Aorta (tissue), 5 donors: ENCODE results near the gene SLX9. TPM values are rescaled to one million over a fixed set of nuclear protein-coding genes. Genes with fewer than 3 reads are reported as not detected.

Experiments used
- ATAC-seq: fragments of 200-7000 bp; cut with Tn5 transposase; one replicate; pipeline ENCODE4 v1.9.1; 2022; ENCODE audit warnings: moderate library complexity; ENCODE audit not compliant: low FRiP score
- DNase-seq, 2 donors: peaks; one replicate each; pipeline ENCODE4 v3.0.0-alpha.2; 2020
- H3K27ac ChIP-seq, 2 donors: one replicate each; pipeline ENCODE4 v1.5.1; 2013; ENCODE audit warnings: low read length in 2 of 2, mild to moderate bottlenecking in 2 of 2, moderate library complexity in 2 of 2, control low read depth in 1 of 2, inconsistent platforms in 1 of 2, low read depth in 1 of 2
- H3K27me3 ChIP-seq, 2 donors: one replicate each; pipeline ENCODE4 v1.6.1; 2013; ENCODE audit warnings: control low read depth in 1 of 2, low read length in 1 of 2, mild to moderate bottlenecking in 1 of 2, moderate library complexity in 1 of 2; ENCODE audit not compliant: insufficient read depth in 2 of 2, control insufficient read depth in 1 of 2
- H3K36me3 ChIP-seq, 2 donors: one replicate each; pipeline ENCODE4 v1.6.1; 2013; ENCODE audit warnings: control low read depth in 1 of 2, low read length in 1 of 2, mild to moderate bottlenecking in 1 of 2; ENCODE audit not compliant: insufficient read depth in 2 of 2, control insufficient read depth in 1 of 2
- H3K4me1 ChIP-seq, 2 donors: one replicate each; pipeline ENCODE4 v1.6.1; 2013; ENCODE audit warnings: low read length in 2 of 2, control low read depth in 1 of 2, mild to moderate bottlenecking in 1 of 2, moderate library complexity in 1 of 2; ENCODE audit not compliant: insufficient read depth in 2 of 2, control insufficient read depth in 1 of 2
- H3K4me3 ChIP-seq, 2 donors: one replicate each; pipeline ENCODE4 v1.5.1; 2013; ENCODE audit warnings: low read length in 2 of 2, control low read depth in 1 of 2, mild to moderate bottlenecking in 1 of 2
- H3K9me3 ChIP-seq: one replicate; pipeline ENCODE4 v1.6.1; 2013; ENCODE audit warnings: mild to moderate bottlenecking, low read length; ENCODE audit not compliant: control insufficient read depth
- WGBS, 2 donors: extraction: QIAGEN DNeasy Blood & Tissue Kit; methylation state at CpG; one replicate each; pipeline ENCODE4 v1.1.7; 2013; 5-methylcytosine and 5-hydroxymethylcytosine counted together
- intact Hi-C, 2 donors: fragments of 100-400 bp; cut with DNase I; formaldehyde crosslinking; loops; one replicate each; pipeline versions ENCODE4 v1.14.2 to v1.15.0; 2022
- polyA plus RNA-seq, 2 donors: library from polyadenylated mRNA; stranded (reverse); fragments of 200-250 nt; gene quantifications; one replicate each; pipeline ENCODE4 v1.2.3, GENCODE V29; 2013
- total RNA-seq, 2 donors: library from RNA; stranded (reverse); fragmentation: NEBNext Ultra II Directional; extraction: Animal tissue kit (Norgen Biotek cat#: 25700); gene quantifications; one replicate each; pipeline ENCODE4 v1.2.1, GENCODE V29; 2021
- donor health status: healthy with polysubstance abuse.
- donor health status: Bipolar disorder and iron deficiency.
- donor health status: DM: no; HTN: no; CAD: no.
- donor health status: DM: no; HTN: no; CAD: no.
- donor health status: DM: yes; HTN: yes; CAD: no.

The SLX9 gene
- total and polyA plus RNA-seq, 4 donors, result 17.3 to 29.6 (median 20.3) TPM

DNA sequence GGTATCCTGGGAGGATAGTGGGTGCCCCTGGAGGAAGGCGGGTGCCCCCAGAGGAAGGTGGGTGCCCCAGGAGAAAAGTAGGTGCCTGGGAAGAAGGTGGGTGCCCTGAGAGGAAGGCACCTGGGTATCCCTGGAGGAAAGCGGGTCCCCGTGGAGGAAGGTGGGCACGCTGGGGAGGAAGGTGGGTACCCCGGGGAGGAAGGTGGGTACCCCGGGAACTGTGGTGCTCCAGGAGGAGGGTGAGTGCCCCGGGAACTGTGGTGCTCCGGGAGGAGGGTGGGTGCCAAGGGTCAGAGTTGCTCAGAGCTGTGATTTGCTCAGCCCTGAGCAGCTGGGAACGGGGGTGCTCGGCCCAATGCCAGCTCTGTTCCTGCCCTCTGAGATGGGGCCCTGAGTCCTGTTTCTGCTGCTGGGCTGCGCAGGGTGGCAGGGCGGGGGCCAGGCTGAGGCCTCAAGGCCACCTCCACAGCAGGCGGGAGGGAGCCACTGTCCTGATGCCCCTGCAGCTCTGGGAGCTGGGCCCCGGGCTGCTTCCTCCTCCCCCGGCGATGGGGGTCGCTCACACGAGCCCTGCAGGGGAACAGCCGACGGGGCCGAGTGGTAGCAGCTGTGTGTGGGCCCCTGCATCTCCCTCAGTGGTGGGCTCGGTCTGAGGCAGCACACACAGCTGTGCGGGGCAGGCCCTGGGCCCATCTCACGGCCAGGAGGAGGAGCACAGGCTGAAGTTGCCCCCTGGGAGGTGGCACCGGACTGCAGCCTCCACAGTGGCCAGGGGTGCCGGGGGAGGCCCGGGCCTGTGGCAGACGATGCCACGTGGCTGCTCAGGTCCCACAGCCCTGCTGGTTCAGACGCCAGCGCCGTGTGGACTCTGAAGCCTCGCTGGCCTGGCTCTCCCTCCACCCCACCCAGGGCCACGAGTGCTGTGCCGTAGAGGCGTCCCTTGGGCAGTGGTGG, 57.4 kb downstream of the SLX9 start:
- H3K27ac ChIP-seq, result no peak overlapping the region
- H3K27me3 ChIP-seq, result no peaks in the 10 kb centered on the region
- ATAC-seq, result no peak
- H3K36me3 ChIP-seq, result no peaks in the 10 kb centered on the region
- H3K4me1 ChIP-seq, result no peaks in the 10 kb centered on the region
- intact Hi-C loops, result no loop called here
- no peaks in the 10 kb centered on the region for H3K9me3 ChIP-seq
- 83 to 88% methylated on average over 33 to 36 of the region's 36 CpGs for WGBS, 2 donors
- peak in 1 of 2 donors; percentile 42 for DNase-seq
- no peak overlapping the region for H3K4me3 ChIP-seq

DNA sequence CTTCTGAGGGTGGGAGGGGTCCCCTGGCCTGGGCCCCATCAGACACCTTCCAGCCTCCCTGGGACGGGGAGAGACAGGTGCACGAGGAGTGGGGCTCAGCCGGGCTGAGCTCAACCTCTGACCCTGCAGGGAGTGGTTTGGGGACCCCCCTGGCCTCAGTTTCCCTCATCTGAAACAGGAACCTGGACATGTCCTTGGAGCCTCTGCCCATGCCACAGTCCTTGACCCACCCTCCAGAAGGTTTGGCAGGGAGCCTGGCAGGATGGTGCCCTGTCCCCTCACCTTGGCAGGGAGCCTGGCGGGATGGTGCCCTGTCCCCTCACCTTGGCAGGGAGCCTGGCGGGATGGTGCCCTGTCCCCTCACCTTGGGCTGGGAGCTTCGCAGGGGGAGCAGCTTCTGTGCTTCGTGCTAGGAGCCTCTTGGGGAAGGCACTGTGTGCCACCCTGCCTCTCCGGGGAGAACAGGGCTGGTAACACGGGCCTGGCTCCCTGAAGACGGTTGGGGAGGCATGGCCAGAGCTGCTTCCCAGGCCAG, 58.3 kb downstream of the SLX9 start:
- intact Hi-C loops, result no loop called here
- Histone ChIP-seq H3K36me3 (no peaks in the 10 kb centered on the region), H3K4me1 (no peaks in the 10 kb centered on the region), H3K9me3 (no peaks in the 10 kb centered on the region), H3K27me3 (no peaks in the 10 kb centered on the region), H3K27ac (no peak overlapping the region), H3K4me3 (no peak overlapping the region)
- WGBS, 2 donors, result 77 to 84% methylated on average over 10 of the region's 10 CpGs
- ATAC-seq, result no peak
- DNase-seq, result peak; percentile 46 to 64

DNA sequence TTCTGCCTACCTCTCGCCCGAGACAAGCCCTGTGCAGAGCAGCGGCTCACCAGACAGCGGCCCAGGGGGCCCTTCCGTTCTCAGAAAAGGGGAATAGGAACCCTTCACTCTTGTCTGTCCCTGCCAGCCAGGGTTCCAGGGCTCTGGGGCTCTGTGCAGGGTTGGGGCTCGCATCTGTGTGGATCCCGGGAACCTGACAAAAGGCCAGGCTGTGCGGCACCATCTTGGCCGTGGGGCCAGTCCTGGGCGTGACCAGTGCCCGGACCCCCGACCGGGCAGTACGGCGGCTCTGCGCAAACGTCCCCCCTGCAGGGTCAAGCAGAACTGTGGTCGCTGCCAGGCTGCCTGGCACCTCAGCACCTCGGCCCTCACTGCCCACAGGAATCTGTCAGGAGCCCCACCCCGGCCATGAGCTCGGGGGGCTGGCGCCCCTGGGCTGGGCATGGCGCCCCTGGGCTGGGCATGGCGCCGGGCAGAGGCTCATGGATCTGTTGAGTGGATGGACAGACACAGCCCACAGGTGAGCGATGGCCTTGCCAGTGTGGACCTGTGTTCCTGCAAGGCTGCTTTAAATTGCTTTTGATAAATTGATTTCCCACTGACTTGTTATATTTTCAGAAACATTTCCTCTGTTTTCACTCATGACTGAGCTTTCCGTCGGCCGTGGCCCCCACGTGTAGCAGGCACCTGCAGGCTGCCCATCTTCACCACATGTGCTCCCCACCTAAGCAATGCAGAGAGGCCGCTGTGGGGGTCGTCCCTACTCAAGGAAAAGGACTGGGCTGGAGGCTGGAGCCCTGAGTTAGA, 59.0 kb downstream of the SLX9 start:
- H3K4me3 ChIP-seq, result no peak overlapping the region
- H3K27ac ChIP-seq, result no peak overlapping the region
- WGBS, 2 donors, result 89 to 90% methylated on average over 30 to 32 of the region's 32 CpGs
- H3K4me1 ChIP-seq, result no peaks in the 10 kb centered on the region
- intact Hi-C loops, result no loop called here
- no peak for ATAC-seq
- H3K36me3 ChIP-seq, result no peaks in the 10 kb centered on the region
- H3K27me3 ChIP-seq, result no peaks in the 10 kb centered on the region
- H3K9me3 ChIP-seq, result no peaks in the 10 kb centered on the region
- peak; percentile 35 to 74 for DNase-seq

DNA sequence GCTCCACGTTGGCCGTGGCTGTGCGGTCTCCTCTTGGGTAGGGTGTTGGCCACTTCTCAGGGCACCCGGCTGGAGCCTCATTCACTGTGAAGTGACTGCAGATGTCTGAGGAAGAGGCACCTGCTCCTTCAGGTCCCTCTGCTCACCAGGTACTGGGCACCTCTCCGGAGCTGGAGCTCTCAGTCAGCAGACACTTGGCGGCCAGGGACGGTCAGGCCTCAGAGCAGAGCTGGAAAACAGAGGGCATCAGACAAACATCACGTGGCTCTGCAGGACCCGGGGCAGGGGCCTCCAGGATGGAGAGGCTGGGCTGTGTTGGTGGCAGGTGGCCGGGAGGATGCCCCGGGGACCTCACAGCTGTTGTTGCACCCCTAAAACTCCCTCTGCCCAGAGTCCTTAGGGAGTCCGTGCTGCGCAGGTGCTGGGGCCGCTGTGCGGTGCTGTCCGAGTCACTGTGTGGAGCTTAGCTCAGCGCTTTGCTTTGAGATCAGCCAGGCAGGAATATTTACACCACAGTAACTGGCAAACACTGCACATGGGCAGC, 59.7 kb downstream of the SLX9 start:
- WGBS, 2 donors, result 94 to 95% methylated on average over 17 of the region's 17 CpGs
- H3K27me3 ChIP-seq, result no peaks in the 10 kb centered on the region
- intact Hi-C loops, result no loop called here
- no peaks in the 10 kb centered on the region for H3K4me1 ChIP-seq
- no peak overlapping the region for H3K27ac ChIP-seq
- no peak overlapping the region for H3K4me3 ChIP-seq
- no peaks in the 10 kb centered on the region for H3K36me3 ChIP-seq
- DNase-seq, result peak; percentile 32 to 69
- H3K9me3 ChIP-seq, result no peaks in the 10 kb centered on the region
- no peak for ATAC-seq

DNA sequence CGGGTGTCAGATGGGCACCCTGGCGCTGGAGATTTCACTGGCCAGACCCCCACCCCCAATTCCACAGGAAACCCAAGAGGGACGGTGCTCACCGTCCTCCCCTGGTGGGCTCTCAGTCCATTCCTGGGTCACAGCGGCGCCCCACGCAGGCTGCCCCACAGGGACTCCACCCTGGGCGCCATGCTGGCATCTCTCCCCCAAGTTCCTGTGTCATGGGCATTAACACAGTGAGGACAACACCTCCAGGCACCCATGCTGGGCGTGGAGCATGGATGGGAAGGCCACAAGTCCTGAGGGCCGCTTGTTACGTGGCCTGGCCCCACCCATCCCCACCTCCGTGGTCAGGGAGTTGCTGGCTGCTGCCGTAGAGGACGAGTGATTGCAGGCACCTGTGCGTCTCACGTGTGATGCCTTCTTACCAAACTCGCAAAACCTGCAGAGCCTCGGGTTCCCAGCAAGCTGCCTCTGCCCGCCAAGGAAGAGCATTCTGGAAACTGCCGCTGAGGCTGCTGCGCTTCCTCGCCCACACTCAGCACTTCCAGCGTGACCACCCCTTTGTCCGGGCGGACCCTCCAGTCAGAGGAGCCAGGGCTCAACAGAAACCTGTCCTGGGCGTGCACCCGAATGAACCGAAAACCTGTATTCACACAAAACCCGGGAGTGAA, 60.3 kb downstream of the SLX9 start:
- no peak overlapping the region for H3K4me3 ChIP-seq
- peak overlapping the region in 1 of 2 donors; percentile 59 for H3K27ac ChIP-seq
- no peaks in the 10 kb centered on the region for H3K36me3 ChIP-seq
- H3K27me3 ChIP-seq, result no peaks in the 10 kb centered on the region
- H3K9me3 ChIP-seq, result no peaks in the 10 kb centered on the region
- intact Hi-C loops, result no loop called here
- ATAC-seq (no peak), DNase-seq (peak; percentile 35 to 73)
- no peaks in the 10 kb centered on the region for H3K4me1 ChIP-seq
- WGBS, 2 donors, result 85 to 86% methylated on average over 29 of the region's 29 CpGs

DNA sequence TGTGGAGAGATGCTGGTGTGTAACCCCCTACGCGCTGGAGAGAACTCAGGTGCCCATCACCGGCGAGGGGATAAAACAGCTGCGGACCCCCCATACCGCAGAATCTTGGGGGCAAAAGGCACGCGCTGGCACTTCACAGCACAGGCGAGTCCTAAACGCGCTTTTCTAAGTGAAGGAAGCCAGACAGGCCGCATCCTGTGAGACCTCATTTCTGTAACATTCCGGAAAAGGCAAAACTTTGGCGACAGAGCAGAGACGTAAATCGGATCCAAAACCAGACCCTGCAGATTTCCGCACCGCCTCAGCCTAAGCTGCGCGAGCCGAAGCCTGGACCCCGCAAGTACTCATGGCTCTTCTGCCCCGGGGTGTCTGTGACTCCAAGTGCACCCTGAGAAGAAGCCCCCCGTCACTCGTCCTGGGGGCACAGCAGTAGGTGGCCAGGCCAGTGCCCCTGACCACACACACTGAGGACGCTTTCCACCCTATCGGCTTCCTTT, 60.9 kb downstream of the SLX9 start:
- Histone ChIP-seq H3K4me1 (no peaks in the 10 kb centered on the region), H3K27ac (peak overlapping the region in 1 of 2 donors; percentile 59), H3K4me3 (no peak overlapping the region), H3K9me3 (no peaks in the 10 kb centered on the region), H3K27me3 (no peaks in the 10 kb centered on the region), H3K36me3 (no peaks in the 10 kb centered on the region)
- ATAC-seq (no peak), DNase-seq (peak in 1 of 2 donors; percentile 56)
- 24 to 32% methylated on average over 27 of the region's 27 CpGs for WGBS, 2 donors
- intact Hi-C loops, result no loop called here

DNA sequence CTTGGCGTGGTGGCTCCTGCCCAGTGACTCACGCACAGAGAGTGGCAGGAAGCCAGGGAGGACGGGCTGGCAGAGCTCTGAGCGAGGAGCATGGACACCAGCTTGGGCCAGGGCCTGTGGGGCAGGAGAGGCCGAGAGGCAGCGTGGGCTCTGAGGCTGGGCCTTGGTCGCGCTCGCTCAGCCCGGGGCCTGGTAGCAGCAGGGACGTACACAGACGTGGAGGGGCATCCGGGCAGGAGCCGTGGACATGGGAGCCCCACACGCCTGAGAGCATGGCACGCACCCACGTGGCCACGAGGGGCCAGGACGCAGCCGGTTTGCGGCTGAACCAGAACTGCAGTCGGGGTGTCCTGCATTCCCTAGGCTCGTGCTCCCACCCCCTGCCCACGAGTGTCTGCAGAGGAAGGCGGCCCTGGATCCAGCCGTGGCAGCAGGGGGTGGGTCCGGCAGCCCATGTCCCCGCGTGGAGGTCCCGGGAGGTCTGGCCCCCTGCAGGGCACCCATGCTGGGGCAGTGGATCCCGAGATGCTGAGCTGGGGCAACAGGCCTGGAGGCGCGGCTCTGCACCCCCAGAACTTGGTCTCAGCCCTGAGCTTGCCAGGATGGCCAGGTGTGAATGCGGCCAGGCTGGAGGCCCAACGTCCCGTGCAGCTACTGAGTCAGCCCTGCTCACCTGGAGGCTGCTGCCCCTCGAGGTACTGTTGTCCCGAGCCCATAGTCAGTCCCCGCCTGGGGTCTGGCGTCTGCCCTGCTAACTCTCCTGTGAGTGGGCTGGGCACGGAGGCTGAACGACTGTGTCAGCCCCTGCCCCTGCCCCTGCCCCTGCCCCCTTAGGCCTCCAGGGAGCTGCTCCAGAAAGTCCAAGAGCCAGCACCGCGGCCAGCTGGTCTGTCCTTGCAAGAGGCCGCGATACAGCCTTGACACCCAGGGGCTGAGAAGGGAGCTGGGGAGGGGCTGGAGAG, 61.6 kb downstream of the SLX9 start:
- DNase-seq (peak; percentile 89 to 96), ATAC-seq (peak; percentile 81)
- Histone ChIP-seq H3K4me3 (no peak overlapping the region), H3K36me3 (no peaks in the 10 kb centered on the region), H3K9me3 (no peaks in the 10 kb centered on the region), H3K27me3 (no peaks in the 10 kb centered on the region), H3K4me1 (no peaks in the 10 kb centered on the region), H3K27ac (peak overlapping the region in 1 of 2 donors; percentile 59)
- intact Hi-C loops, result no loop called here
- 45 to 50% methylated on average over 44 to 46 of the region's 46 CpGs for WGBS, 2 donors
